PC-9 (cell line): ENCODE data around the gene PLK1.

Experiments
- CTCF ChIP-seq: fragments of 200-600 bp; sonication (generic); conservative IDR thresholded peaks from 2 replicates; pipeline ENCODE4 v1.6.1; 2017; ENCODE audit warnings: mixed run types, antibody characterized with exemption, mild to moderate bottlenecking, moderate library complexity
- EZH2 ChIP-seq: fragments of 200-600 bp; sonication (generic); IDR thresholded peaks from 2 replicates; pipeline ENCODE4 v1.8.0; 2017; ENCODE audit warnings: antibody characterized with exemption, low read depth

- TF ChIP-seq CTCF (no peak), EZH2 (no peak)
Measured at GRCh38 chr16:23710504-23710903, 31.8 kb downstream of the PLK1 start.
